ENCODE measurements around the gene APOL3. TPM values are rescaled to one million over a fixed set of nuclear protein-coding genes. Genes with fewer than 3 reads are reported as not detected.
"Not testable (repeated sequence)": the region's sequence is repeated elsewhere in the genome, so short reads cannot be mapped to it uniquely, and the experiment has no call there.

APOL3 gene
- total RNA-seq, 1 experiment from 2014 or later, result not detected

- no peak for ATAC-seq
- no peaks in the 10 kb centered on the region for H4K20me1 ChIP-seq (ENCODE audit: low read length)
- ChIA-PET POLR2A (ENCODE audit: unreplicated experiment) (no interaction called here), CTCF (no interaction called here)
- no peak overlapping the region for H2AFZ ChIP-seq (ENCODE audit: low read length)
- H3K4me2 ChIP-seq (ENCODE audit: low read length), result no peak overlapping the region
- H3K27ac ChIP-seq (ENCODE audit: low read length), result no peak overlapping the region
- DNase-seq, result no peak
- intact Hi-C loops (cut with micrococcal nuclease), result no loop called here
- H3K9me2 ChIP-seq (replicated peaks; ENCODE audit: low read length), result no peaks in the 10 kb centered on the region
- no peaks in the 10 kb centered on the region for H3K79me2 ChIP-seq (ENCODE audit: low read length)
- BruUV-seq (replicated peaks), result no TSS peak
- H3K4me1 ChIP-seq (ENCODE audit: insufficient read depth, low read length), result no peaks in the 10 kb centered on the region
- no peak for TF ChIP-seq EZH2phosphoT487 (IDR thresholded peaks at IDR 0.05; ENCODE audit: borderline replicate concordance, low read length)
- TF ChIP-seq CTCF (conservative IDR thresholded peaks at IDR 0.05; ENCODE audit: low read depth, low read length), result no peak
- TF ChIP-seq EZH2 (IDR thresholded peaks at IDR 0.05; ENCODE audit: low read length, unreplicated experiment), result no peak
- no peaks in the 10 kb centered on the region for H3K9me3 ChIP-seq (ENCODE audit: low read length)
- H3K36me3 ChIP-seq (ENCODE audit: low read depth, low read length), result no peaks in the 10 kb centered on the region
- H3K9ac ChIP-seq (ENCODE audit: low read length), result no peak overlapping the region
- H3K27me3 ChIP-seq (ENCODE audit: low read length), result no peaks in the 10 kb centered on the region
- H3F3A ChIP-seq (ENCODE audit: low read length, unreplicated experiment), result no peaks in the 10 kb centered on the region
- H3K4me3 ChIP-seq (ENCODE audit: low read length), result no peak overlapping the region
Measured at GRCh38 chr22:36103891-36104290, 56.7 kb downstream of the APOL3 start.

- POLR2A ChIA-PET (ENCODE audit: unreplicated experiment), result no interaction called here
- H3K9ac ChIP-seq (ENCODE audit: low read length), result no peak overlapping the region
Measured at GRCh38 chr22:36102995-36103394, 57.6 kb downstream of the APOL3 start.

GRCh38 chr22:36101756-36102155 lies 58.8 kb downstream of the APOL3 start:
- Histone ChIP-seq H3K4me2 (ENCODE audit: low read length) (no peak overlapping the region), H3F3A (ENCODE audit: low read length, unreplicated experiment) (no peaks in the 10 kb centered on the region), H3K4me1 (ENCODE audit: insufficient read depth, low read length) (no peaks in the 10 kb centered on the region), H3K79me2 (ENCODE audit: low read length) (no peaks in the 10 kb centered on the region), H3K27me3 (ENCODE audit: low read length) (no peaks in the 10 kb centered on the region), H2AFZ (ENCODE audit: low read length) (no peak overlapping the region), H3K9me3 (ENCODE audit: low read length) (no peaks in the 10 kb centered on the region), H3K27ac (ENCODE audit: low read length) (no peak overlapping the region), H4K20me1 (ENCODE audit: low read length) (no peaks in the 10 kb centered on the region), H3K9me2 (replicated peaks; ENCODE audit: low read length) (no peaks in the 10 kb centered on the region), H3K4me3 (ENCODE audit: low read length) (no peak overlapping the region), H3K36me3 (ENCODE audit: low read depth, low read length) (no peaks in the 10 kb centered on the region), H3K9ac (ENCODE audit: low read length) (no peak overlapping the region)
- TF ChIP-seq EZH2 (IDR thresholded peaks at IDR 0.05; ENCODE audit: low read length, unreplicated experiment) (no peak), EZH2phosphoT487 (IDR thresholded peaks at IDR 0.05; ENCODE audit: borderline replicate concordance, low read length) (no peak), CTCF (conservative IDR thresholded peaks at IDR 0.05; ENCODE audit: low read depth, low read length) (no peak)
- DNase-seq (no peak), ATAC-seq (no peak)
- no TSS peak for BruUV-seq (replicated peaks)
- POLR2A ChIA-PET (ENCODE audit: unreplicated experiment), result no interaction called here
- CTCF ChIA-PET, result no interaction called here
- intact Hi-C loops (cut with micrococcal nuclease), result no loop called here

More at GRCh38 chr22:36102995-36103394, 57.6 kb downstream of the APOL3 start:
- Histone ChIP-seq H3K79me2 (ENCODE audit: low read length) (no peaks in the 10 kb centered on the region), H3K9me3 (ENCODE audit: low read length) (no peaks in the 10 kb centered on the region), H3K4me3 (ENCODE audit: low read length) (no peak overlapping the region), H3K36me3 (ENCODE audit: low read depth, low read length) (no peaks in the 10 kb centered on the region), H3K27me3 (ENCODE audit: low read length) (no peaks in the 10 kb centered on the region), H3F3A (ENCODE audit: low read length, unreplicated experiment) (no peaks in the 10 kb centered on the region), H3K4me2 (ENCODE audit: low read length) (no peak overlapping the region), H2AFZ (ENCODE audit: low read length) (no peak overlapping the region), H3K9me2 (replicated peaks; ENCODE audit: low read length) (no peaks in the 10 kb centered on the region), H3K4me1 (ENCODE audit: insufficient read depth, low read length) (no peaks in the 10 kb centered on the region), H4K20me1 (ENCODE audit: low read length) (no peaks in the 10 kb centered on the region), H3K27ac (ENCODE audit: low read length) (no peak overlapping the region)
- no peak for DNase-seq
- ATAC-seq, result no peak
- no TSS peak for BruUV-seq (replicated peaks)
- CTCF ChIA-PET, result no interaction called here
- no peak for TF ChIP-seq EZH2phosphoT487 (IDR thresholded peaks at IDR 0.05; ENCODE audit: borderline replicate concordance, low read length)
- no peak for TF ChIP-seq EZH2 (IDR thresholded peaks at IDR 0.05; ENCODE audit: low read length, unreplicated experiment)
- TF ChIP-seq CTCF (conservative IDR thresholded peaks at IDR 0.05; ENCODE audit: low read depth, low read length), result no peak
- intact Hi-C loops (cut with micrococcal nuclease), result no loop called here

- H3K4me3 ChIP-seq (ENCODE audit: low read length); ATAC-seq; H2AFZ ChIP-seq (ENCODE audit: low read length); POLR2A ChIA-PET (ENCODE audit: unreplicated experiment); H3K27me3 ChIP-seq (ENCODE audit: low read length); H3K9me3 ChIP-seq (ENCODE audit: low read length); H3K36me3 ChIP-seq (ENCODE audit: low read depth, low read length); H3F3A ChIP-seq (ENCODE audit: low read length, unreplicated experiment); intact Hi-C loops (cut with micrococcal nuclease); H3K4me2 ChIP-seq (ENCODE audit: low read length); BruUV-seq (replicated peaks); H4K20me1 ChIP-seq (ENCODE audit: low read length); H3K9ac ChIP-seq (ENCODE audit: low read length); H3K9me2 ChIP-seq (replicated peaks; ENCODE audit: low read length); H3K4me1 ChIP-seq (ENCODE audit: insufficient read depth, low read length); H3K27ac ChIP-seq (ENCODE audit: low read length); DNase-seq; H3K79me2 ChIP-seq (ENCODE audit: low read length); CTCF ChIA-PET: not testable (repeated sequence)
Measured at GRCh38 chr22:36100908-36101307, 59.6 kb downstream of the APOL3 start.
